DOHH2 (cell line): ENCODE measurements around the gene PRRT3.

ENCODE experiments used
- H3F3A ChIP-seq: fragments of 200-600 bp; sonication (generic), shearing (Covaris generic); 2 replicates; pipeline ENCODE4 v1.6.0; 2016; ENCODE audit warnings: antibody characterized with exemption, mild to moderate bottlenecking; ENCODE audit not compliant: control insufficient read depth, insufficient read depth
- H3K27ac ChIP-seq: fragments of 200-600 bp; sonication (generic); 2 replicates; pipeline ENCODE4 v1.5.1; 2014; ENCODE audit warnings: low read depth, mild to moderate bottlenecking, low read length, moderate library complexity
- H3K27me3 ChIP-seq: fragments of 200-600 bp; sonication (generic); 2 replicates; pipeline ENCODE4 v1.6.1; 2014; ENCODE audit warnings: mild to moderate bottlenecking, low read length, mixed read lengths; ENCODE audit not compliant: control insufficient read depth
- H3K36me3 ChIP-seq: fragments of 200-600 bp; sonication (generic); 2 replicates; pipeline ENCODE4 v1.6.1; 2014; ENCODE audit warnings: mild to moderate bottlenecking, low read length, moderate library complexity, mixed read lengths; ENCODE audit not compliant: control insufficient read depth
- H3K4me1 ChIP-seq: fragments of 200-600 bp; sonication (generic); 2 replicates; pipeline ENCODE4 v1.6.1; 2014; ENCODE audit warnings: mild to moderate bottlenecking, low read length, mixed read lengths; ENCODE audit not compliant: control insufficient read depth
- H3K4me2 ChIP-seq: fragments of 200-600 bp; sonication (generic); 2 replicates; pipeline ENCODE4 v1.6.0; 2014; ENCODE audit warnings: mild to moderate bottlenecking, low read length, moderate library complexity
- H3K4me3 ChIP-seq: fragments of 200-600 bp; sonication (generic); 2 replicates; pipeline ENCODE4 v1.5.1; 2014; ENCODE audit warnings: mild to moderate bottlenecking, low read length, mixed read lengths
- H3K79me2 ChIP-seq: fragments of 200-600 bp; sonication (generic); 2 replicates; pipeline ENCODE4 v1.6.1; 2014; ENCODE audit warnings: mild to moderate bottlenecking, low read length, mixed read lengths; ENCODE audit not compliant: control insufficient read depth
- H3K9me2 ChIP-seq: fragments of 200-600 bp; sonication (generic); replicated peaks from 2 replicates; pipeline ENCODE4 v1.6.1; 2014; ENCODE audit warnings: mild to moderate bottlenecking, low read length, mixed read lengths; ENCODE audit not compliant: control insufficient read depth
- H3K9me3 ChIP-seq: fragments of 200-600 bp; sonication (generic); 2 replicates; pipeline ENCODE4 v1.6.1; 2014; ENCODE audit warnings: antibody characterized with exemption, low read length, mixed read lengths; ENCODE audit not compliant: control insufficient read depth, insufficient read depth
- H4K20me1 ChIP-seq: fragments of 200-600 bp; sonication (generic); 2 replicates; pipeline ENCODE4 v1.6.0; 2014; ENCODE audit warnings: low read depth, mild to moderate bottlenecking, antibody characterized with exemption, low read length, moderate library complexity; ENCODE audit not compliant: control insufficient read depth, insufficient read depth
- CTCF ChIP-seq: fragments of 200-600 bp; sonication (generic); IDR thresholded peaks from one replicate; pipeline ENCODE4 v1.5.1; 2014; ENCODE audit warnings: antibody characterized with exemption, mild to moderate bottlenecking, low read depth, low read length; ENCODE audit not compliant: poor library complexity, severe bottlenecking
- EZH2phosphoT487 ChIP-seq: fragments of 200-600 bp; sonication (generic); IDR thresholded peaks from 2 replicates; pipeline ENCODE4 v1.6.1; 2017; ENCODE audit warnings: borderline replicate concordance, mild to moderate bottlenecking, antibody characterized with exemption, low read length, moderate library complexity, mixed read lengths

Gene PRRT3

GRCh38 chr3:9976721-9977709 lies 24.8 kb upstream of the PRRT3 start:
- TF ChIP-seq CTCF (no peak), EZH2phosphoT487 (no peak)
- Histone ChIP-seq H3K4me3 (no peak overlapping the region), H4K20me1 (no peaks in the 10 kb centered on the region), H3K27ac (no peak overlapping the region), H3K27me3 (no peaks in the 10 kb centered on the region), H3F3A (no peaks in the 10 kb centered on the region), H3K36me3 (peaks cover 31% of the 10 kb centered on the region), H3K9me2 (no peaks in the 10 kb centered on the region), H3K4me2 (no peak overlapping the region), H3K4me1 (no peaks in the 10 kb centered on the region), H3K9me3 (no peaks in the 10 kb centered on the region), H3K79me2 (no peaks in the 10 kb centered on the region)

GRCh38 chr3:9970020-9970652 lies 17.9 kb upstream of the PRRT3 start:
- no peak overlapping the region for H3K4me3 ChIP-seq
- H3K79me2 ChIP-seq: no peaks in the 10 kb centered on the region
- peaks cover 56% of the 10 kb centered on the region for H3K36me3 ChIP-seq
- H3K9me3 ChIP-seq: no peaks in the 10 kb centered on the region
- no peaks in the 10 kb centered on the region for H3K27me3 ChIP-seq
- no peaks in the 10 kb centered on the region for H3K9me2 ChIP-seq
- no peaks in the 10 kb centered on the region for H3K4me1 ChIP-seq
- TF ChIP-seq EZH2phosphoT487 (no peak), CTCF (no peak)
- H3K27ac ChIP-seq: no peak overlapping the region
- no peak overlapping the region for H3K4me2 ChIP-seq
- no peaks in the 10 kb centered on the region for H3F3A ChIP-seq
- no peaks in the 10 kb centered on the region for H4K20me1 ChIP-seq

- H3F3A ChIP-seq: no peaks in the 10 kb centered on the region
- no peaks in the 10 kb centered on the region for H3K4me1 ChIP-seq
- no peaks in the 10 kb centered on the region for H3K9me3 ChIP-seq
- peaks cover 56% of the 10 kb centered on the region for H3K36me3 ChIP-seq
- no peaks in the 10 kb centered on the region for H3K27me3 ChIP-seq
- H3K9me2 ChIP-seq: no peaks in the 10 kb centered on the region
- H4K20me1 ChIP-seq: no peaks in the 10 kb centered on the region
- H3K4me2 ChIP-seq: no peak overlapping the region
- H3K4me3 ChIP-seq: no peak overlapping the region
- TF ChIP-seq EZH2phosphoT487 (no peak), CTCF (no peak)
- no peak overlapping the region for H3K27ac ChIP-seq
- H3K79me2 ChIP-seq: no peaks in the 10 kb centered on the region
These were observed 17.4 kb upstream of the PRRT3 start for GRCh38 chr3:9969632-9970019.
